ENCODE data around the gene AGT.

DNA sequence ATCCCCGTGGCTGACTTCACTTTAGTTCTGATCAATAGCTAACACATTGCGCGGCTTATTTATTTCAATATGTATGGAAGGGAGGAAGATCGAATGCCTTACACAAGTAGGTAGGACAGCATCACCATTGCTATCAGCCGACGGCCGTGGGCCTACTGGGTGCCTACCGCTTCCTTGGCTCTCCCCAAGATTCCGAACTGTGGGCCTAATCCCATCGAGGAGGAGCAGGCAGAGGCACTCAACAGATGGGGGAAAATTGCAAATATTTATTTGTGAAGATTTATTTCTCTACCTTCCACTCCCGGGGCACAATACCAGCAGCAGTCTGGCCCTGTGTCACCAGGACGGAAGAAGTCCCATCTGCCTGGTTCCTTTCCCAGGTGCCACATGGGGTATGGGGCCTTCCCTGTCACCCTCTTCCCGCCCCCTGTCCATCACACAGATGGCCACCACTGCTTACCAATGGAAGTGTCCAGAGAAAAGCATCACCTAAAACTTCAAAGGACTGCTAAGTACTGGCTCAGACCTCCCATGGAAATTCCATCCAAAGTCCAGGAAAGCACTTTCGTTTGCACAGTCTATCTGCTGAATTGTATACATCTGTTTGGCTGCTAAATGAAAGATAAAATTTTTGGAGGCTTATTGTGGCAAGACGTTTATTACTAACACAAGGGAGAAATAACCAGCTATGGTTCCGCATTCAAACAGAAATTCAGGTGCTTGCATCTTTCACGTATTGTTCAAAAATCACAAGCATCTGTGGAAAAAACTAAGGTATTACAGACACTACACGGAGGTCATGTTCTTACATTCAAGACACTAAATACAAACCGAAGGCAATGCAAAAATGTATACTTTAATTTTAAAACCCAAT is 11.8 kb downstream of the AGT start:
- TF ChIP-seq BHLHE40 (IDR thresholded peaks at IDR 0.05; ENCODE audit: borderline replicate concordance), result no peak
- no peak for TF ChIP-seq L3MBTL2 (conservative IDR thresholded peaks at IDR 0.05)
- TF ChIP-seq ZNF384 (IDR thresholded peaks at IDR 0.05), result no peak
- no peak for TF ChIP-seq TARDBP (IDR thresholded peaks at IDR 0.05)
- TF ChIP-seq ARNT (IDR thresholded peaks at IDR 0.05), result no peak
- no peak for TF ChIP-seq HDGF (IDR thresholded peaks at IDR 0.05; ENCODE audit: borderline replicate concordance)
- peak; percentile 90 for TF ChIP-seq PKNOX1 (IDR thresholded peaks at IDR 0.05)
- TF ChIP-seq SUZ12 (IDR thresholded peaks at IDR 0.05), result no peak
- TF ChIP-seq FOXM1 (IDR thresholded peaks at IDR 0.05; ENCODE audit: borderline replicate concordance), result no peak
- no peak for TF ChIP-seq SP1 (IDR thresholded peaks at IDR 0.05)
- TF ChIP-seq NFRKB (IDR thresholded peaks at IDR 0.05), result no peak
- no peak for TF ChIP-seq ELF4 (IDR thresholded peaks at IDR 0.05)
- TF ChIP-seq LEF1 (IDR thresholded peaks at IDR 0.05; ENCODE audit: borderline replicate concordance), result no peak

Measured in HEK293T (cell line).